HUDEP-2 (cell line): Measurements from ENCODE around the gene CCDC17.

ENCODE experiments used
- DNase-seq, 76 experiments: peaks; one replicate each; lab custom pipeline; 2025; ENCODE audit not compliant: unreplicated experiment in 76 of 76; lab: John Stamatoyannopoulos, UW

The CCDC17 gene

DNA sequence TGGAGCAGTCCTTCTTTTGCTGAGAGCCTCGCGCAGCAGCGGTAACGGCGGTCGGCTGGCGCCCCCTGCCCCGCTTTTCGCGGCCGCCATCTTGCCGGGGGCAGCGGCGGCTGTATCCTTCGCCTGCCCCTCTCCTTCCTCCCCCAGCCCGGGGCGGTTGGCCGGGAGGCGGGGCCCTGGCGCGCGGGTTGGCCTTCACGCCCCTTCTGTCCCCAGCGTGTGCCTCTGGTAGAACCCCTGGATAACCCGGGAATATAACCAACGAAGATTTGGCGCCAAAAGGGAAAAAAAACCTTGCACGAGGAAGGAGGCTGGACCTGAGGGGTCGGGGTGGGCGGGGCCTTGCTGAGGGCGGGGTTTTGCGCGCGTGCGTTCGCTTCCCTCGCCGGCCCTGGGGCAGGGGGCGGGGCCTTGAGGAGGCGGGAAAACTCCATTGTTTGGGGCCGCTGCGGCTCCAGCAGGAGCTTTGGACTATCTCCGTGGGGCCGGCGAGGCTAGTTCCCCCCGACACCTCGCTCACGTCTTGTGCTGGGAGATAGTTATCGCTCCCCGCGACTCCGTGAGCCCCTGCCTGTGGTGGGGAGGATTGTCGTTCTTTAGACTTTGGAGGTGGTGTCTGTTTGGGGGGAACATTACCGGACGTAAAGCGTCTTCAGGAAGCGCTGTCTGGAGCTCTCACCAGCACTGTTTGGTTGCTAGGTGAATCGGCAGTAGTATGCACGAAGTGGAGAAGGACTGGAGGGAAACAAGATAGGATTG, 39.3 kb downstream of the CCDC17 start:
- peak in 73 of 76 experiments; percentile 20 to 94 (median 80) for DNase-seq

DNA sequence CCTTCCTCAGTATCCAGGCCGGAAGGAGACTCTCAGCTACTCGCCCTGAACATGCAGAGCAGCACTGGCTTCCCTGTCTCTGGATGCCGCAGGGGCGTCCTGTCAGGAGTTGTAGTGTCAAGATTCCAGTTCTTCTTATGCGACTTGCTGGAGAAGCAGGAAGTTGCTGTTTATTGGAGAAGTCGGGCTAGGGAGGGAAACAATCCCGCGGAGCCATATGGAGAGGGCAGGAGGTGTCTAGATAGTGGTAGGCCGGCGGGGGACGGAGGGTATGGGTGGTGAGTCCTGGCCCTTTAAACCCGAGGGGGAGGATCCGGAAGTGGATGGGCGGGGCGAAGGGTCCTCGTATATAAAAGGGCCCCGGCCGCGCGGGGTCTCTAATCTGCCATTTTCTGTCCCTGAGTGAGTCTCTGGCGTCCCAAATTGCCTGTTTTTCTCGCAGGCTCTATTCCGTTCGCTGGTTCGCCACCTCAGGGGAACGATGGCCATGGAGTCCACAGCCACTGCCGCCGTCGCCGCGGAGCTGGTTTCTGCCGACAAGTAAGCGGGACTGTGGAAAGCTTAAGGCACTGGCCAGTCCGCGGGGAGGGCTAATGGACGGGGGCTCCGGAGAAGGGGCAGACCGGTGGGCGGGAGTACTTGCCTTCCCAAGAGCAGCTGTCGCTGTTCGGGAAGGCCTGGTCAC, 40.0 kb downstream of the CCDC17 start, which contains the start of gene NASP:
Gene NASP (plus strand): TSS at position 376 of the 685 bp plus-strand sequence. CDS start 106 bp downstream, at position 482.
- peak in 74 of 76 experiments; percentile 18 to 95 (median 76) for DNase-seq

DNA sequence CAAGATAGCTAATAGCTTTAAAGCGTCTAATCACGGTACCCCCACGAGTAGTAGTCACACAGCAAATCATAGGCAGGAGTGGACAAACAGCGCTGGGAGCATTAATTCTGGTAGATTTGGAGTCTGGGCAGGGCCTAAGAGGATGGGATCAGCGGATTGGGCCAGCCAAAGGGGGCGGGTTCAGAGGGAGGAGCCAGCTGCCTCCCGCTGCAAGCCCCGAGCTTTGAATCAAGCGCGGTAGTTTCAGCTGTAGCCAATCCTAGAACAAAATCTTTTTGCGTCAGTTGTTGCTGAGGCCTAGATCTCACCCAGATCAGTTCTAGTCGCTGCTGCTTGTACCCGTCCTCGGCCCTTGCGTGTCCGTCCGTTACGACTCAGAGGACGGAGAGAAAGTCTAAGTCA, 40.6 kb downstream of the CCDC17 start:
- DNase-seq: peak in 75 of 76 experiments; percentile 54 to 97 (median 91)

DNA sequence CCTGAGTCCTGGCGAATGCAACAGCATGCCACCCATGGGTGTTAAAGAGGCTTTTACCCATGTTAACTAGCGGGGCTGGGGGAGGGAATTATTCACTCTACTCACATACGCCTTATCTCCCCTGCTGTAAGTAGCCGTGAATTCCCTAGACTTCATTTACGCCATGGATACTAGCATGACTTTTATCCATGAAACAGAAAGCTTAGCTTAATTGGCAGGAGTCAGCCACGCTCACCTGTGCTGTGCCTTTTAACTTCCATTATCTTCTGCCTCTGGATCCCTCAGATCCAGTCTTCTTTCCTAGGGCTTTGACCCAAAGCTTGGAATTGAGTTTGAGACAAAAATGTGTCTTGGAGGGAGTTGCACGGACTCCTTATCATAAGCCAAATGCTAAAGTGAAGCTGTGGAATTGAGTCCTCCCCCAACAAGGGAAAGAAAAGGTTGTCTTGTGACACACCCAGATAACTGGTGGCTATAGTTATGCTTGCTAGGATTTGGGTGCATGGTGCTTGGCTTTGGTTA, 49.7 kb downstream of the CCDC17 start:
- DNase-seq: no peak

DNA sequence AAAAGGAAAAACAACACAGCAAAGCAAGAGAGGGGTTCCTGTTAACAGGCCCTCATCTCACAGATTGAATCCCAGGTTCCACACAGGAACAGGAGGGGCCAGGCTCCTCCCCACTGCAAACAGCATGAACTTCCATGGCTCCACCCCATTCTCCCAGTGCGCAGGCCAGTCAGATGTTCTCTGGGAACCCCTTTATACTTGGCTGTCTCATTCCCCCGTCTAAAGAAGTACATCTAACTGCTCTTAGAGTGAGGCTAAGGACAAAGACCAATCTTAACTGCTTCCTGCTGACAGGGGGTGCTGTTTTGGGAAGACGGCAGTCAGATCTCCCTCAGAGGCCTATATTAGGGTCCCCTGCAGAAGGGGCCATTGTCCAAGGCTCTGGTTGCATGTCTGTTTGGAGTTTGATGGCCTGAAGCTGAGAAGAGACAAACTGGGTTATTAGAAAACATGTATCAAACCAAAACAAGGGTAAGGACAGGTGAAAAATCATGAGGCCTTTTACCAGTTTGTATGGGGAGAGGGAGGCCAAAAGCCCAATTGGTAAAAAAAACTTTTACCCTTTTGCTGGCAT, 50.5 kb downstream of the CCDC17 start:
- DNase-seq: no peak

DNA sequence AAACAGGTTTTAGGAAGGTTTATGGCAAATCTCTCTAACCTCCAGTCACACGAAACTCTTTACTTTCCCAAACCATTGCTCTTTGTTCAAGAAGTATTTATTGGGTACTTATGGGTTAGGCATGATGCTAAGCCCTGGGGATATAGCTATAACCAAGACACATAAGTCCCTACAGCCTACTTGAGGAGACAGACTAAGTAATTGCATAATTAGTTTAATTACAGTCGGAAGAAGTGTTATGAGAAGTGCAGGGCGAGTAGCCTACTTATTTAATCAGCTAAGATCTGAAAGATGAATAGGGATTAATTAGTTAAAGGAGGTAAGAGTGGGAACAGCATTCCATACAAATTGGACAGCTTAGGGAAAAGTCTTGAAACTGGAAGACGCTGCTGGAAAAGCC, 53.2 kb downstream of the CCDC17 start:
- no peak for DNase-seq
